Head of caudate nucleus (tissue), 42 donors: ENCODE results near the gene SDF4.
"Not testable (repeated sequence)": the region's sequence is repeated elsewhere in the genome, so short reads cannot be mapped to it uniquely, and the experiment has no call there.

ENCODE experiments used
- DNase-seq, 42 donors: peaks; one replicate each; pipeline versions ENCODE4 v3.0.0 to v3.0.0-alpha.2; 2020 to 2021; ENCODE audit warnings: mixed read lengths in 7 of 42
- intact Hi-C: fragments of 100-400 bp; cut with DNase I; formaldehyde crosslinking; loops from one replicate; pipeline ENCODE4 v1.15.0; 2022

SDF4 gene

DNA sequence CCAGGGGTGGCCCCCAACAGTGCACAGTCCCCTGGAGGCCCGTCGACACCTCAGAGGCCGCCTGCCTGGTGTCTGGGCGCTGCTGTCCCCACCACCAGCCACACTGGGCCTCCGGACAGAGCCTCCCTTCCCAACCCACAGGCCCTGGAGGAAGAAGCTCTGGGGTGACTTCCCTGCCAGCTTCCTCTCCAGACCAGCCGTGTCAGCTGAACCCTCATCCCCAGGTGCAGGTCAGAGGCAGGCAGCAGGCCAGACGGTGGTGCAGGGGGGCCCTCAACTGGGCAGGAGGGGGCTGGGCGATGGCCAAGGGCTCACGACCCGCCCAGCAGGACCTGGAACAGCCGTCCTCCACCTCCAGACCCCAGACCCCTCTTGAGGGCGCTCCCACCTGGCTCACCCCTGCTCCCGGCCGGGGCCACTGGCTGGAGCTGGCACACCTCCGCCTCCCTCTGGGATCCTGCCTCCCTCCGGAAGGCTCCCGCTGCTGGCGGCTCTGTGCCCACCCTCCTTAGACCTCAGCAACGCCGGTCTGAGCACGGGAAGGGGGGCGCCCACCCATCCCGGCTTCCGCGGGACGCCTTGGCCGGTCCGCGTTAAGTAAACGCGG is 25.9 kb downstream of the SDF4 start:
- DNase-seq, result peak in 1 of 42 donors; percentile 1
- intact Hi-C loops, result no loop called here

GRCh38 chr1:1204998-1205768 is 26.6 kb downstream of the SDF4 start:
- intact Hi-C loops, result no loop called here
- no peak for DNase-seq

DNA sequence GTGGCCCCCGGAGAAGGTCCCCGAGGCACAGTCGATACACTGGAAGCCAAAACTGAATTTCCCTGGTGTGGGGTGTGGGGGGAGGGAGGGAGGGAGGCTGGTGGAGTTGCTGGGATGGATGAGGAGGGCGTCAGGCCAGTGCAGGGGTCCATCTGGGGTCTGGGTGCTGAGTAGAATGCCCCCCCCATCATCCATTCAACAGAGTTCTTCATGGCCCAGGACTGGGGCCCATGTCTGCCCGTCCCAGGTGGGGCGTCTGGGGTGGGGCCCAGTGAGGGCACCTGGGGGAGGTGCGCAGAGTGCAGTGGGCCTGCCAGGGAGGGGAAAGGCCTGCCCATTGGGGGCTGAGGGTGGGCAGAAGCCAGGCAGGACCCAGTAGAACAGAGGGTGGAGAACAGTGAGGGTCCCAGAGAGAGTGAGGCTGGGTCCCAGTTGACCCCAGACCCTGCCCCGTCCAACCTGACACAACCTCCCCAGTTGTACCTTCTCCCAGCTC is 27.3 kb downstream of the SDF4 start:
- intact Hi-C loops, result no loop called here
- DNase-seq, result no peak

DNA sequence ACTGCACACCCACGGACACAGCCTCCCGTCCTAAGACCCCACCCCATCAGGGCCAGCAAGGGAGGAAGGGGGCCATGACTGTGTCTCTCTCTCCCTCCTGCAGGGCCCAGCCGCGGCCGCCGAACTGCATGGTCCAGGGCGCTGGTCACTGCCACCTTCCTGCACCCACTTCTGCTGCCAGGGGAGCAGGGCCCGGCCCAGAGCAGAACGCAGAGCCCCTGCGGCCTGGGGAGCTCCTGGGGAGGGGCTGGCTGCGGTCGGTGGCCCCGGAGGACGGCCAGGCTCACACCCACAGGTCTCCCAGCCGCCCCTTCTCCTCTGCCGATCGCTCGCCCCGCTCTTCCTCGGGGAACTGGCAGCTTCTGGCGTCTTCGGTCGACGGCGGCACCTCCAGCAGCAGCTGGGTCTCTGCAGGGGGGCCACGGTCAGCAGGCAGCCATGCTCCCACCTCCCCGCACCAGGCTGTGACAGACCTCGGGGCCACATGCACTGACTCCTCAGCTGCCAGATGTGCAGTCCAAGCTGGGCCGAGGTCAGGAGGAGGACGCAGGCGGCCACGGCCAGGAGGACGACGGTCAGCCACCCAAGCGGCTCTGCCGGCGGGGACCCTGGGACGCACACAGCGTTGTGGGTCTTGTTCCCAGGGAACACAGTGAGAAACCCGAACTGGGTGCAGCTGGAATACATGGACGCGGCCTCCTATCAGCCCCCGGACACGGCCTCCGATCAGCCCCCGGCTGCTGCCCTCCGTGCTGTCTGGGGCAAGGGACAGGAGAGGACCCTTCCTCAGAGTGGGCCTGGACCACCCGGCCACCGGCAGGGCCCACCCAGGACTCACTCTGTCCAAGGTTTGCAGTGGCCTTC is 28.0 kb downstream of the SDF4 start:
- DNase-seq, result no peak
- intact Hi-C loops, result no loop called here

DNA sequence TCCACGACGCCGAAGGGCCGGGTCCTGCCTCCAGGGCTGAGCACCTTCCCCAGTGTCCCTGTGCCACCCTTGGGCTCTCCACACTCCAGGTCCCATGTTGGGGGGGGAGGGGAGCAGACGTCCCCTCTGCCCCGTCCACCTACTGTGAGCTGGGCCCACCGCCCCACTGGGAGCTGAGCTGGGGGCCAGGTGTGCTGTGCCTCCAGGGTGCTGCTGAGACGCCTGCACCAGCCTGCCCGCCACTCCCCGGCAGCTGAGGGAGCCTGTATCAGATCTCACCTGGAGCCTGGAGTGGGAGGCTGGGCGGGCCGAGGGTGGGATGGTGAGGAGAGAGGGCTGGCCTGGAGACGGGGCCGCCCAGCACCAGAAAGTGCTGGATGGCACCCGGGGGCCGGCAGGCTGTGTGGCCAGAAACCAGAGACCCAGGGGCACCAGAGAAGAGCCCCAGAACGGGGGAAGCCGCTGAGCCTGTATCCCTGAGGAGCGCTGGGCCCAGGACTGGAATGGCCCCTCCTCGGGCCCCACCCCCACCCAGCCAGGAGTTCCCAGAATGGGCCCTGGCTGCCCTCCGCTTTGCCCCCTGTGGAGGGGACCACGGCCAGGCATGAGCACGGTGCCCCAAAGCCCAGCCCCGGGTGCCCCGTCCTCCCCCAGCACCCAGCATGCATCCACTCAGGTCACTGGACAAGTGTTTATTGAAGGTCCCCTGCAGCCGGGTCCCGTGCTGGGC is 28.8 kb downstream of the SDF4 start:
- no peak for DNase-seq
- intact Hi-C loops, result no loop called here

DNA sequence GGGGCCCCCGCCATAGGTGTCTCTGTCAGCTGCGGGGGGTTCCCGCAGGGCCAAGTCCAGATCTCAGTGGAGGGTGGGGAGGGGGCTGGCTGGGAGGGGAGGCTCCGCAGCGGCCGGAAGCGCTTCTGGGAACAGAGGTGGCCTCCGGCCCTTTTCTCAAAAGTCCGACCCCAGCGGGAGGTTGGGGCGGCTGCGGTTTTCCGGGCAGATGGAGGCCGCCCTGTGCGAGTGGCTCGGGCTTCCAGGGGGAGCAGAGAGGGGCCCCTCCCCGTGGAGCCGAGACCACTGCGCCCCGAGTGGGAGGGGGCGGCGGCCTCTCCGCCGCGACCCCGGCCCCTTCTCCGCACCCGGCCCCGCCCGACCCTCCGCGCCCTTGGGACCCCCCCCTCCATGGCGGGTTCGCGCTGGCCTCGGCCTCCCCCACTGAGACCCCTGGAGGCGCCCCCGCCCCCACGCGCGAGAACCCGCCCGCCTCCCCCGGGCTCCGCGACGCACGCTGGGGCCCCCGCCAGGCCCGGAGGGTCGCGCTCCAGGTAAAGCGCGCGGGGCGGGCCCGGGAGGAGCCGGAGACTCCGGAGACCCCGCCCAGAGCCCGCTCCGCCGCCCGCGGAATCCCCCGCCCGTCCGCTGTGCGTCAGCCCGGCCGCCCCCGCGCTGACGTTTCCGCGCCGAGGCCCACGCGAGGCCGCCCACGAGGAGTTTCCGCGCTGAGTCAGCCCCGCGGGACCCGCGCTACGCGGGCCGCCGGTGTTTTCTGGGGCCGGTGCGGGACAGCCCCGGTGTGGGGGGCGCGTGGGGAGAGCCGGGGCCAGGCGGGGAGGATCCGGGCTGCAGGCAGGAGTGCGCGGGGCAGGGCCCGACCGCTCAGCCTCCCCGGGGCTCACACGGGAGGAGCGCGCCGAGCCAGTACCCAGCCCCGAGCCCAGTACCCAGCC is 30.7 kb downstream of the SDF4 start:
- intact Hi-C loops, result no loop called here
- DNase-seq, result peak in 41 of 42 donors; percentile 41 to 88 (median 73)

- DNase-seq, result no peak
- intact Hi-C loops, result no loop called here
Observed at GRCh38 chr1:1199961-1200875, 31.6 kb downstream of the SDF4 start.

- DNase-seq, result no peak
- intact Hi-C loops, result no loop called here
Observed at GRCh38 chr1:1199141-1199960, 32.5 kb downstream of the SDF4 start.

- DNase-seq, result no peak
- intact Hi-C loops, result no loop called here
Observed at GRCh38 chr1:1198423-1199140, 33.2 kb downstream of the SDF4 start.

- DNase-seq, result peak in 1 of 42 donors; percentile 1
- intact Hi-C loops, result no loop called here
Observed at GRCh38 chr1:1197551-1198422, 34.0 kb downstream of the SDF4 start.

GRCh38 chr1:1197188-1197500 is 34.7 kb downstream of the SDF4 start:
- intact Hi-C loops, result no loop called here
- DNase-seq, result no peak

- peak in 1 of 42 donors; percentile 2 for DNase-seq
- intact Hi-C loops, result no loop called here
Observed at GRCh38 chr1:1196431-1197187, 35.2 kb downstream of the SDF4 start.

DNA sequence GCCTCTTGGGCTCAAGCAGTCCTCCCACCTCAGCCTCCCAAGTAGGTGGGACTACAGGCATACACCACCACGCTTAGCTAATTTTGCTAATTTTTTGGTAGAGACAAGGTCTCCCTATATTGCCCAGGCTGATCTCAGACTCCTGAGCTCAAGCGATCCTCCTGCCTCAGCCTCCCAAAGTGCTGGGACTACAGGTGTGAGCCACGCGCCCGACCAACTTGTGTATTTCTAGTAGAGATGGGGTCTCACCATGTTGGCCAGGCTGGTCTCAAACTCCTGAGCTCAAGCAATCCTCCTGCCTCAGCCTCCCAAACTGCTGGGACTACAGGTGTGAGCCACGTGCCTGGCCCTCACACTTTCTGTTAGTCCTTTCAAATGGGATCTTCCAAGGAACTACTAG is 36.1 kb downstream of the SDF4 start:
- intact Hi-C loops, result not testable (repeated sequence)

DNA sequence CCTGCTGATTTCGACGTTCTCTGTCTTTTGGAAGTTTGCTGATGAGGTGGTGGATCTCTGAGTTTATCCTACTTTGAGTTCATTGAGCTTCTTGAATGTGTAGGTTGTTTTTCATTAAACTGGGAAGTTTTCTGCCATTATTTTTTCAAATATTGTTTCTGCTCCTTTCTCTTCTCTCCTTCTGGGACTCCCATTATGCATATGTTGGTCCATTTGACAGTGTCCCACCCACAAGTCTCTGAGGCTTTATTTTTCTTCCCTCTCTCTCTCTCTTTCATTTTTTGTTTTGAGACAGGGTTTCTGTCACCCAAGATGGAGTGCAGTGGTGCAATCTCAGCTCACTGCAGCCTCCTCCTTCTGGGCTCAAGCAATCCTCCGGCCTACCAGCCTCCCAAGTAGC is 37.1 kb downstream of the SDF4 start:
- no peak for DNase-seq
- intact Hi-C loops, result no loop called here

More for the DNA sequence above, 36.1 kb downstream of the SDF4 start:
- DNase-seq, result not testable (repeated sequence)
